K562 (cell line): Measurements from ENCODE around the gene AP4E1.

Experiments used
- JUNB ChIP-seq: fragments of 450-650 bp; formaldehyde crosslinking; conservative IDR thresholded peaks from 2 replicates; pipeline ENCODE4 v1.4.0; 2020; ENCODE audit warnings: mild to moderate bottlenecking
- TCF7L2 ChIP-seq: fragments of 150-350 bp; IDR thresholded peaks from 2 replicates; pipeline ENCODE4 v1.6.1; 2016; ENCODE audit warnings: low read depth, mild to moderate bottlenecking, low read length, moderate library complexity
- ZNF23 ChIP-seq: fragments of 250-450 bp; sonication (Bioruptor Pico); IDR thresholded peaks from 2 replicates; pipeline ENCODE4 v1.4.0; 2020; ENCODE audit warnings: mild to moderate bottlenecking
- ZNF695 ChIP-seq: fragments of 450-650 bp; formaldehyde crosslinking; IDR thresholded peaks from 2 replicates; pipeline ENCODE4 v1.4.0; 2020; ENCODE audit warnings: mild to moderate bottlenecking, moderate library complexity
- TF ChIP-seq, protein P1 (sequence below): fragments of 250-450 bp; sonication (Bioruptor Pico); IDR thresholded peaks from 2 replicates; pipeline ENCODE4 v1.4.0; 2020; ENCODE audit warnings: mild to moderate bottlenecking

DNA sequence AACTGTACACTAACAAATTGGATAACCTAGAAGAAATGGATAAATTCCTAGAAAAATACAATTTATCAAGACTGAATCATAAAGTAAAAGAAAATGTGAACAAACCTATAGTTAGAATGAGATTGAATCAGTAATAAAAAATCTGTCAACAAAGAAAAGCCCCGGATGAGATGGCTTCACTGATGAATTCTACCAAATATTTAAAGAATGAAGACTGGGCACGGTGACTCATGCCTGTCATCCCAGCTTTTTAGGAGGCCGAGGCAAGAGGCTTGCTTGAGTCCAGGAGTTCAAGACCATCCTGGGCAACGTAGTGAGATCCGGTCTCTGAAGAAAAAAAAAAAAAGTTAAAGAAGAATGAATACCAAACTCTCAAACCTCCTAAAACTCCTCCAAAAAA lies 17.7 kb upstream of the AP4E1 start:
- TF ChIP-seq ZNF695: no peak
- TF ChIP-seq, protein P1, sequence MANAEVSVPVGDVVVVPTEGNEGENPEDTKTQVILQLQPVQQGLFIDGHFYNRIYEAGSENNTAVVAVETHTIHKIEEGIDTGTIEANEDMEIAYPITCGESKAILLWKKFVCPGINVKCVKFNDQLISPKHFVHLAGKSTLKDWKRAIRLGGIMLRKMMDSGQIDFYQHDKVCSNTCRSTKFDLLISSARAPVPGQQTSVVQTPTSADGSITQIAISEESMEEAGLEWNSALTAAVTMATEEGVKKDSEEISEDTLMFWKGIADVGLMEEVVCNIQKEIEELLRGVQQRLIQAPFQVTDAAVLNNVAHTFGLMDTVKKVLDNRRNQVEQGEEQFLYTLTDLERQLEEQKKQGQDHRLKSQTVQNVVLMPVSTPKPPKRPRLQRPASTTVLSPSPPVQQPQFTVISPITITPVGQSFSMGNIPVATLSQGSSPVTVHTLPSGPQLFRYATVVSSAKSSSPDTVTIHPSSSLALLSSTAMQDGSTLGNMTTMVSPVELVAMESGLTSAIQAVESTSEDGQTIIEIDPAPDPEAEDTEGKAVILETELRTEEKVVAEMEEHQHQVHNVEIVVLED: no peak
- no peak for TF ChIP-seq JUNB (CRISPR knock-in tag)
- no peak for TF ChIP-seq ZNF23
- TF ChIP-seq TCF7L2: no peak
